Measurements from ENCODE around the gene DIPK1B.

DIPK1B gene

DNA sequence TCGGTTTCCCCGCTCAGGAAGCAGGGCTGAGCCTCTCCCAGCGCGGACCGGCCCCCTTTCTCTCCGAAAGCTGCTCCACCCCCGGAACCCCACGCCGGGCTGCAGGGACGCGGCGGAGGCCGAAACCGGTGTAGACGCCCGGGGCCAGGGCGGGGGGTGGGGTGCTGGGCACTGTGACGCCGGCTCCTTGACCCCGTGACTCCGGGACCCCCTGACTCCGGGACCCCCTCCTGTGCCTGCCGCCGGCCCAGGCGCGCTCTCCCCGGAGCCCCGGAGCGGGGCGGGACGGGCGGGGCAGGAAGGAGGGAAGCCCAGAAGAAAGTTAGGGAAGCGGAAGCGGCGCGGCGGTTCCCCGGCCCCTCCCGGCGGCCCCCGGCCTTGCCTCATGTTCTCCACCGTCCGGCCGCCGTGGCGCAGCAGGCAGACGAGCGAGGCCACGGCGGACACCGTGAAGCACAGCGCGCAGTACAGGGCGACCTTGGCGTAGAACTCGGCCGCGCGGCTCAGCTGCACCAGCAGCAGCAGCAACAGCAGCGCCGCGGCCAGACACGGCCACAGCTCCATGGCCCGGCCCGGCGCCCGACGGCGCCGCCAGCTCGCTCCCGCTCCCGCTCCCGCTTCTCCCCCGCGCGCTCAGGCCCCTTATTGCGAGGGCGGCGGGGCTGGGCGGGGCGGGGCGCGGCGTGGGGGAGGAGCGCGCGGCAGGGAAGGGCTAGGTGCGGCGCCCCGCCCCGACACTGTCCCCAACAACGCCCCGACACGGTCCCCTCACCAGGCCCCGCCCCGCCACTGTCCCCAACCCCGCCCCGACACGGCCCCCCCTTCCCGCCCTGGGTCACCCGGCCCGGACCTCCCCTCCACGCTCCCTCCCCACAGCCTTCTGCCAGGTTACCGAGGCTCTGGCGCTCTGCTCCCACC lies 25.3 kb upstream of the DIPK1B start, which contains the start of gene AGPAT2:
TSS of gene AGPAT2 (minus strand) at position 664 of the 918 bp plus-strand sequence. CDS start at position 564, 100 bp downstream.
- DNase-seq, result peak; percentile 86

DNA sequence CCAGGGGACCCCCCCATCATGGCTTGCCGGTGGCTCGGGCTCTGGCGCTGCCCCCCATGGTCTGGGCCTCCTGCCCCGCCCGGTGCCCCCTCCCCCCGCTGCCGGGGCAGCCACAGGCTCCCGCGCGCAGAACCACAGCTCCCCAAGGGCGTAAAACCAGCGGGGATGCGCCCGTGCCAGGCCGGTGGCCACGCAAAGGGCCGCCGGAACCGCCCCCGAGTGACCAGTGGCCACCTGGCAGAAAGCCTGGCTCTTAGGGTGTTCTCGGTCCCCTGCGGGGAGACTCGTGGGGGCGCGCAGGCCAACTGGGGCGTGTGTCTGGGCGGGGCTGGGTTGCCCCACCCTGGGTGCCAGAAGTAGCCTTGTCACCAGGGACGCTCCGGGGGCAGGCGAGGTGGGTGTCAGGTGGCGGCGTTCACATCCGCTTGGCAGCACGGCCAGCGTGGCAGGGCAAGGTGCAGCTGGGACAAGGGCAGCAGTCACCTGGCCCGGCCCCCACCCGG lies 24.6 kb upstream of the DIPK1B start:
- DNase-seq, result no peak

DNA sequence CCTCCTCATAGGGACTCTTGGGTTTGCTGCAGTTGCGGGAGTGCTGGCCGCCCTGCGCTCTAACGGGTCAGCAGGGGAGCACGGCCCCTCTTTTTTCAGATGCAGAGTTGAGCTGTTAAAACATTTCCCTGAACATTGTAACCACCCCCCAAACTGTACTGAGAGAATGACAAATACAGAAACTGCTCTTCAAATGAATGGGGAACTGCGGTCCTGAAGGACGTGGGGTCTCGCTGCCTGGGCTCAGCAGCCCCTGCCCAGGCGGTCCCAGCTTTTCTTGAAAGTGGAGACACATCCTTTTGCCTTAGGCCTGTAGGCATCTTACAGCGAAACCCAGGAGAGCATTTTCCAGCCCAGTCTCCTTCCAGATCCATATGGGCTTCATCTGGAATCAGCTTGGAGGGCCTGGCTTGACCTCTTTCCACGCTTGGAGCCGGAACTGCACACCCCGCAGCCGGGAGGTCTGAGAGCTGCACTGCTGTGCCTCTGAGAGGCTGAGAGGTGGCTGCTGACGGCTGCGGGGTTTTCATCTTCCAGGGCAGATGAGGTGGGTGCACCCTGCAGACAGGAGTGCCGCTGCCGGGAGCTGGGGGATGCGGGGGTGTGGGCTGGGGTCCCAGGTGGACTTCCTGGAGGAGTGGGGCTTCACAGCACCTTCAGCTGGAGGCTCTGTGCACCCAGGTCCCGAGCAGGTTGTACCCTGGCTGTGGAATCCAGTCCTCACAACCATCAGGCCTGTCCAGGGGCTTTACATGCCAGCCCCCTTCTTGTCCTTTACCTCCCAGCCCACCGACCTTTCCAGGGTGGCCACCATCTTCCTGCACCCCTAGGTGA lies 23.9 kb upstream of the DIPK1B start:
- peak; percentile 22 for DNase-seq

DNA sequence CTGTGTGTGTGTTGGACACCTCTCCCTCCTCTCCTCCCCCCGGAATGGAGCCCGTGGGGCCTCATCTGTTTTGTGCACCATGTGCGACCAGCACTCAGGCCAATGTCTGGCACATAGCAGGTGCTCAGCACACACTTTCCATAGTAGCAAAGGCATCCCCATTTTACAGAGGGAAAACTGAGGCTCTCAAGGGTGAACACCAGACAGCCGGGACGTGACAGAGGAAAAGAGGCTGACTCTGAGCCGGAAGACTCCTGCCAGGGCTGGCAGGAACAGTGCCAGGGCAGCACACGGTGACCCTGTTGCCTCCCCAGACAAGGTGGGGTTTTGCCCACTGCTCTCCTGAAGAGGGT lies 23.3 kb upstream of the DIPK1B start:
- no peak for DNase-seq

DNA sequence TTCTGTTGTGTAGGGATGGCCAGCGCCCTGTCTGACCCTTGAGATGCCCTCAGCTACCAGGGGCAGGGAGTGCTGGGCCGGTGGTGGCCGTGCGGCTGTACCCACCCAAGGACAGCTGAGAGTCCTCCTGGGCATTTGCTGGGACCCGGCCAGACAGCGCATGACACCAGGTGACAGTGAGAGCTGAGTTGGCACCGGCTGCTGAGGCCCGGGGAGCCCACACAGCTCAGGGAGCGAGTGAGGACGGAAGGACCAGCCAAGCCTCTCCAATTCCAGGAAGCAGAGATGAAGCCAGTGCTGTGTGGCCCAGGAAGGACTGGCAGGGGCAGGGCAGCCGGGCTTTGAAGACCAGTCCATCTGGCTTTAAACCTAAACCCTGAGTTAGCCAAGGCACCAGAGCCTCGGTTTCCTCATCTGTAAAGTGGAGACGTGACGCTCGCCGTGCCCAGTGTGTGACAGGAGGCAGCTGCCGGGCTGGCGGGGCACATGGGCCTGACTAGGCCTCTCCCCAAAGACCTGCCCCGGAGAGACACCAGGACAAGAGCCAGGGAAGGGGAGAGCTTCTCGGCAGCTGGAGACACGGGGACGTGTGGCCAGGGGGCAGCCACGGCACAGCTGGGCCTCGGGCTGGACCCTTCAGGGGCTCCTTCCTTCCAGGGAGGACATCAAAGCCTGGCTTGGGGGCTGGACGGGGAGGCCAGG lies 22.1 kb upstream of the DIPK1B start:
- DNase-seq, result peak; percentile 45

DNA sequence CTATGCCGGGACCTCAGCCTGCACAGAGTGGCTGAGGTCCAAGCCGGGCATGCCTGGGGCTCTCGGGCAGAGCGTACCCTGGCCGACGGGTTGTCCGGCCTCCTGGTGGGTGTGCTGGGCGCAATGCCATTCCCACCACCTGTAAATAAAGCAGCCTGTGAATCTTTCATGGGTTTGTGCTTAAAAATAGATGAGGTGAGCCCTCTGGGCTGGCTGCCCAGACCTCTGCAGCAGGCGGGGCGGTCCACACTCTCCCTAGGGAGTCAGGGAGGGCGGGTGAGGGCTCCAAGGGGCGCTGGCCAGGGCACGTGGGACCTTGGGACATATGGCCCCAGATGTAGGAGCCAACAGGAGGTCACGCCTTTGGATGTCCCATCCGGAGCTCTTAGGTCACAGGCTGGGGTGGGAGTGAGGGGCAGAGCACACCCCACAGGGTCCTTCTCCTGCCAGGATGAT lies 21.5 kb upstream of the DIPK1B start:
- DNase-seq, result peak; percentile 90

DNA sequence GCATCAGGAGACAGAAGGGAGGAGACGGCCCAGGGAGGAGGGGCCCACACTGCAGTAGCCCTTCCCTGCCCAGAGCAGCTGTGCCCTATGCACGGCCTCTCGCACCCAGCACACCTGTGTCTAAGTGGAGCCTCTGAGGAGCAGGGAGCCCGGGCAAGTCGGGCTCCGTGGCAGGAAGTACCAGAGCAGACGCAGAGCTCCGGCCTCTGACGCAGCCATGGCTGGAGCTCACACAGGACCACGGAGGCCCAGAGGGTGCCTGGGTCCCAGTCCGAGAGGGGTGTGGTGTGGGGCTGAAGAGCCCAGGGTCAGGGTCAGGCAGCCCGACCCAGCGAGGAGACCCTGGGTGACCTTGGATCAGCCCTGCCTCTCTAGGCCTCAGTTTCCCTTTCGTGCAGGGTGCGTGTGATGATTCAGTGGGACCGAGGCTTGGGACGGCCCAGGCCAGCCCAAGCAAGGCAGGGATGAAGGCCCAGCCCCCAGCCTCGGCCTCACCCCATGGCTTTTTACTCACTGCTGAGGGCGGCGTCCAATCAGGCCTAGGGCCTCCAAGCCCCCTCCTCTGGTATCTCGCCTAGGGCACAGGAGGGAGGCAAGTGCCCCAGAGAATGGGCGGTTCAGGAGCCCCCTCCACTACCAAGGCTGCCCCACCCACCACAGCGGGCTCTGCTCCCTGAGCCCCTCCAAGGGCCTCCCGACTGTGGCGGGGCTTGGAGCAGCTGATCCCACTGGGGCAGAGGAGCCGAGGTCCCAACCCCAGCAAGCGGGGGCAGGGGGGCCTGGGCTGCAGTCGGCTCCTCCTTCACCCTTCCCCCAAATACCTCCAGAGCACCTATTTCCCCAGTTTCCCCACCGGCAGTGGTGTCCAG lies 20.8 kb upstream of the DIPK1B start:
- DNase-seq, result peak; percentile 90

DNA sequence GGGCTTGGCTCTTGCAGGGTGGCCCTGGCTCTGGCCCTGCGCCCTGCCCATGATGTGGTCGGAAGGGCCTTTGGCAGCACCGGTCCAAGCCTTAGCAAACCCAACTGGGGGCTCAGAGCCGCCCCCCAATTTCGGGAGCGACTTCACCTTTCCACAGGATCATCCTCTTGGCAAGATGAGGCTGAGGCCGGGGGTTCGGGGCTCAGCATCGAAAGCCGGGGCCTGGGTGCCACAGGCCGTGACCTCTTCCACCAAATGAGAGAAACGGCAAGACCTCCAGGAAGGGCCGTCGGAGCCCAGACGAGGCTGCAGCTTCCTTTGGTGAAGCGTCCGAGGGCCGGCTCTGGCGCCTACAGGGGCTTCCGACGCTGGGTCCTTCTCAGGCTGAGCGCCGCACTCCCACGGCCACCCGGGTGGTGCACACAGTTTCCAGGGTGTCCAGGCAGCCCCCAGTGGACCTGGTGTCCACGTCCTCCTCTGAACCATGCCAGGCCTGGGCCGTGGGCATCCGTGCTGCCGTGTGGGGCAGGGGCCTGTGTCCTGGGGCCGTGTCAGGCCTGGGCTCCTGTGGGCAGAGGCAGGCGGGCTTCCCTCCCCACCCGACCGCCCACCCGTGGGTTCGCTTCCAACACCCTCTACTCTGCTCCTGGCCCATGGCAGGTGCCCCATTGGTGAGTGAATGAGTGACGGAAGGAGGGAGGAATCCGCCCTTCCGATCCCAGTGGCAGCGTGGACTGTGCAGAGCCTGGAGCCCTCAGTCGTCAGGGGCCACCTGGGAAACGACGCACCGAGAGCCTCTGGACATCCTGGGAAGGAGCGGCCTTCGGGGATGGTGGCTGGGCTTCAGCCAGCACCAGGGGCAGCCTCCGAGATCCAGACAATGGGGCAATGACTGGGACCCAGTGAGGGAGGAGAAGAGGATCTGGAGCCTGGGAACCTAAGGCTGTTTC lies 19.9 kb upstream of the DIPK1B start:
- no peak for DNase-seq

DNA sequence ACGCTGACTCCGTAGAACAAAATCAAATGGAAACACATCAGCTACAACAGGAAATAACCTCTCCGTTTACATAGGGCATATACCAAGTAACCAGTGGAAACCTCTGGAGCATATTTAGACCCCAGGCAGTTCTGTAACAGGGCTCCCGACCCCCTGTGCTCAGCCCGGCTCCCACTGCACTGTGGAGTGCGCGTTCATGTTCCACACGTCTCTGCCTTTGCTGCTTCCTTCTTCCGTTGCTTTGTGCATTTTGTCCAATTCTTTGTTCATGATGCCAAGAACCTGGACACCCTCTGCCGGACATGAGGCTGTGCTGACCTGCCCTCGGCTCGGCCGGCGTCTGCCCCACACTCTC lies 19.3 kb upstream of the DIPK1B start:
- no peak for DNase-seq

DNA sequence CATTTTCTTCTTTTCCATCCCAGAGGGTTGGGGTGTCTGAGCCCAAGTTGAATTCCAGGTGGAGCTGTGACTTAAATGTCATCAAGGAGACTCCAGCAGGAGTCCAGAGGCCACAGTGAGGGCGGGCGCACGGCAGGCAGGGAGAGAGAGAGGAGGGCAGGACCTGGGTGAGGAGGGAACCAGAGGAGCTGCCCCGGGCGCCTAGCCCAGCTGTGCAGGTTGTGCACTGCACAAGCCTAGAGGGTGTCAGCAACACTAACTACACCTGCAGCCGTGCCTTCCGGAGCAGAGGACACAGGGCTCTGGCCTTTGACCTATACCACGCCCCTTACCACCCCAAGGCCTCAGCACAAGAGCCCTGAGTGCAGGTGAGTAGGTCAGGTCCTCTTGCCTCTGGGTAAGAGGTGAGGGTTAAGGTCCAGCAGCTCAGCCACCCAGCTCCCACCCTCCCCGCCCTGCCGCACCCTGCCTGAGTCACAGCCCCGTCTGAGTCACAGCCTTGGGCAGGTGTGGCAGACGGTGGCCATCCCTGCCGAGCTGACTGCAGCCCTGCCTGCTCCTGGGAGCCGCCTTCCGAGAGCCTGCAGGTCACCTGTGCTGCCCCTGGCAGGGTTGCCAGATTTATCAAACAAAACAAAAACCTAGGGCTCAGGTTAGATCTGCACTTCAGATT lies 18.7 kb upstream of the DIPK1B start:
- peak; percentile 83 for DNase-seq

DNA sequence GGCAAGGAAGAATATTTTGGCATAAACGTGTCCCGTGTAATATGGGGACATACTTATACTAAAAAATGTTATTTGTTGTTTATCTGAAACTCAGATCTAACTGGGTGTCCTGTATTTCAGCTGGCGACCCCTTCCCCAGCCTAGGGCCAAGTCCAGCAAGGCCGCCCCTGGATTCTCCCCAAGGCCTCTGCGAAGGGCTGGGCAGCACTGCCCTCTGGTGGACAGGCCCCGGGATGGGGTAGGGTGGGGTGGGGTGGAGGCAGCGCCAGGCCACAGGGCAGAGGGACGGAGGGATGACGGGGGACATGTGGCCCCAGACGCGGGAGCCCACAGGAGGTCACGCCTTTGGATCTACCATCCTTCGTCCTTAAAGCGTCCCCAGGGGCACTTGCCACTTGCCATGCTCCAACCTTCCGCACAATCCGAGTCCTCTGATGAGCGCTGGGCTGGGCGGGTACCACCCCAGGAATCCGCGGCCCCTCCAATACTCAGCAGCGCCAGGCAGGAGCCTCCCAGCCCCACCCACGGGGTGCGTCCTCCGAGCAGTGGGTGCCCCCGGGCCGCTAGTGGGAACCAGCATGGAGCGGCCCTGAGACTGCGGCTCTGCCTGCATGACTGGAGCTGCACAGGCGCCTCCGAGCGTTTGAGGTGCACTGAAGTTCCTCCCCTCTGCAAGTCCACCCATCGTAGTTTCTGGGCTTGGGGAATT lies 18.1 kb upstream of the DIPK1B start:
- peak; percentile 77 for DNase-seq

DNA sequence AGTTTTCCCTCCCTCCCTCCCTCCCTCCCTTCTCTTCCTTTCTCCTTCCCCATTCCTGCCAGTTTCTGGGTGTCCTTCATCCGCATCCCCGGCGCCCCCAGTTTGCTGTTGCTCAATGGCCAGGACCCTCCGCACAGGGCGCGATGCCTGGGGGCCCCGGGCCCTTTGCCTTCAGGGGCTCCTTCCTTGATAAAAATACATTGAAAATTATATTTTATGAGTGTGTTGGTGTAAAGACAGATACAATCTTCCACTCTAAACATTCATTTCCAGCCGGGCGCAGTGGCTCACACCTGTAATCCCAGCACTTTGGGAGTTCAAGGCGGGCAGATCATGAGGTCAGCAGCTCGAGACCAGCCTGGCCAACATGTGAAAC lies 17.5 kb upstream of the DIPK1B start:
- no peak for DNase-seq

DNA sequence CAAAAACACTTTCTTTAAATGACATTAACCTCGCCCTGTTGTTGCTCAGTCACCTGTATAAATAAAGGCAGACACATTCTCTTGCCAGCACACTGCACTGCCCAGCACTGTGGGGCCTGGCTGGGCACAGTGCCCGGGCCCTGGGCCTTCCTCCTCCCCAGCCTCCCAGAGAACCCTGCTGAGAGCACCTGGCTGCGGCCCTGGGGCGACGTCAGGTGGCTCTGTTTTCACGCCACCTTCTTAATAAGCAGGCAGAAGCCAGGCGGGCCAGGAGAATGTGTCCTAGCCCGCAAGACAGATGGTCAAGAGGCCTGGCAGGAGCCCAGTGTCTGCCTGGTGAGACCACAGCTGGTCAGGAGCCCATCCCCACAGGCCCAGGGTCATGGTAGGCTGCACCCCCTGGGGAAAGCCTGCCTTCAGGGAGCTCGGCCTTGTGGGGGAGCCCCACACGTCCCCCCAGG lies 16.9 kb upstream of the DIPK1B start:
- DNase-seq, result peak; percentile 99

DNA sequence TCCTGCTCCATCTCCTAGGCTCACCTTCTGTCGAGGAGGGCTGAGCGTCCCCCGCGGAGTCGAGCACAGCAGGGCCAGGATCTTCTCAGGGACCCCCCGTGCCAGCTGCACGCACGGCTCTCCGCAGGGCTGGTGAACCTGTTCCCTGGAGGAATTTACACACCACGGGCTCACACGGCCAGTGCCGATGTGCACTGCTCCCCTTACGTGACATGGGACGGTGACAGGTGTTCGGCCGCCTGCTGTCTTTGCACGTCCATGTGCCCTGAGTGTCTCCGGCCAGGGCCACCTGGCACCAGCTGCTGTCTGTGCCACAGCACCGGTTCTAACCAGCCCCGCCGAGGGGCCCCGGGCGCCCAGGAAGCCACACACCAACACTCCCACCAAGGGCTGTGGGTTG lies 16.4 kb upstream of the DIPK1B start:
- DNase-seq, result peak; percentile 97

DNA sequence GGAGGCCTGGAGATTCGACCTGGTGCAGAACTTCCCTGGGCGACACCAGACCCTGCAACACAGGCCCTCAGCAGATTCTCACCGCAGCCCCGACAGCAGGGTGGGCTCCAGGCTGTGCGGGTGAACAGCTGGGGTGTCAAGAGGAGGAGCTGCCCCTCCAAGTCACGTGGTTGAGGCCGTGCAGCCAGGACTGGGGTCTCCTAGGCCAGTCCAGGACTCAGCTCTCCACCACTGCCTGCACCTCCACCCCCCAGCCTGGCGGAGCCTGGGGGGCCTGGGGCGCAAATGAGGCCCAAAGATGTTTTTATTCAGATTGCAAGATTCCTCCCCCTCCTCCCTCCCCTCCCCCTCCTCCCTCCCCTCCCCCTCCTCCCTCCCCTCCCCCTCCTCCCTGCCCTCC lies 15.9 kb upstream of the DIPK1B start:
- DNase-seq, result no peak

DNA sequence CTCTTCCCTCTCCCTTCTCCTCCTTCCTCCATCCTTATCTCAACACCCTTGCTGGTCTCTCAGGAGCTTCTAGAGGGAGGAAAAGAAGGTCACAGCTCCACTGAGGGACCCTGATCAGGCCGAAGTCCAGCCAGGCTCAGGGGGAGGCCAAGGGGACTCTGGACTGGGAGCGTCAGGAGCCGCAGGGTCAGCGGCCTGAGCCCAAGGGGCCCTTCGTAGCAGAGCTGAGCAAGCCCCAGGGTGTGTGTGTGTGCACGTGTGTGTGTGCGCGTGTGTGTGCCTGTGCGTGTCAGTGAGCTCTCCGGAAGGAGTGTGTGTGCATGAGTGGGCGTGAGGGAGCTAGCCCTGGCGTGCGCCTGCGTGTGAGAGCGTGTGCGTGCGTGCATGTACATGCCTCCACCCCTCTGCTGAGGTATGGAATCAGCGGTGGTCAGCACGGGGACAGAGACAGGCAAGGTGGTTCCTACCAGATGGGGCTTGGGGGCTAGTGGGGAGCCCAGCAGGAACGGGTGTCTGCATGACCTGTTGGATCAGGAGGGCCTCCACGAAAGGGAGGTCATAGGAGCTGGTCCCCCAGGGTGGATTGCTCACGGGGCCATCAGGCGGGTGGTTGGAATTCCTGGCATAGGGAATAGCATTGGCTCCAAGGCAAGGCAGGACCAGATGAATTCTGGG lies 15.1 kb upstream of the DIPK1B start:
- DNase-seq, result peak; percentile 50

DNA sequence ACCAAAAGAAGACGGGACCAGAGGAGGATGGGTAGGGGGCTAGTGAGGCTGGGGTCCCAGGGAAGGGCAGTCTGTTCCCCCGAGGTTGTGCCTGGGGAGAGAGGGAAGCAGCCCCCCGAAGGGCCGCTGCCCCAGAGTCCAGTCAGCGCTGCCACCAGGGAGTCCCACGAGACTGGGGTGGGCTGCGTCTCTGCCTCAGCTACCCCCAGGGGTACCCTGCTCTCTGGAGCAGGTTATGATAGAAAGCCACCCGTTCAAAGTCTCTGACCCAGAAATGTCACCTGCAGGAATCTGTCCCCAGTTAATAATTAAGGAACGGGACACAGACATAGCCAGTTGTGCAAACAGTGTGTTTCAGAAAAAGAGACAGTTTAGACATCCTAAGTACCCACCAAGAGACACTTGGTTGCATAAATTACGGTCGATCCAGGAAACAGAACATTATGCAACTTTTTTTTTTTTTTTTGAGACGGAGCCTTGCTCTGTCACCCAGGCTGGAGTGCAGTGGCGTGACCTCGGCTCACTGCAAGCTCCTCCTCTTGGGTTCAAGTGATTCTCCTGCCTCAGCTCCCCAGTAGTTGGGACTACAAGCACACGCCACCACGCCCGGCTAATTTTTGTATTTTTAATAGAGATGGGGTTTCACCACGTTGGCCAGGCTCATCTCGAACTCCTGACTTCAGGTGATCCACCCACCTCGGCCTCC lies 14.4 kb upstream of the DIPK1B start:
- DNase-seq, result peak; percentile 44

DNA sequence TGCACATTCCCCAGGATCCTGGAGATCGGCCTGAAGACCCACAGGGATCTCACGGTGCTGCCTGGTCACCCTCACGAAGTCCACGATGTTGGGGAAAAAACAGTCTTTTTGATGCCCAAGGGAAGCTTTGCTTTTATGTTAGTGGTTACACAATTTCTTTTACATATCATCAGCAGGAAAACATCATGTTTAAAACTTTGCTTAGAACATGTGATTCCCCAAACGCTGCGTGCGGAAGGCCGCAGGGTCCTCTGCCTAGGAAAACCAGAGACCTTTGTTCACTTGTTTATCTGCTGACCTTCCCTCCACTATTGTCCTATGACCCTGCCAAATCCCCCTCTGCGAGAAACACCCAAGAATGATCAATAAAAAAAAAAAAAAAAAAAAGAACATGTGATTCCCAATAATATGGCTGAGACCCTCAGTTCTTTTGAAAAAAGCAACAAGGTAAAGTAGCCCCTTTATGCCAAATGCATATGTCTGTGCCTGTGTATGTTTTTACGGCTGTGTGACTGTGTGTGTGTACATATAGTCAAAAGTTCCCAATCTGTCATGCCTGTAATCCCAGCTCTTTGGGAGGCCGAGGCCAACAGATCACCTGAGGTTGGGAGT lies 13.6 kb upstream of the DIPK1B start:
- DNase-seq, result no peak

Measured in NCI-H69 (cell line).